H4 (cell line): ENCODE results near the gene GIT2. TPM values are rescaled to one million over a fixed set of nuclear protein-coding genes. Genes with fewer than 3 reads are reported as not detected.
"Not testable (repeated sequence)": the region's sequence is repeated elsewhere in the genome, so short reads cannot be mapped to it uniquely, and the experiment has no call there.

Source experiments
- DNase-seq: peaks from one replicate; pipeline ENCODE4 v3.0.0-alpha.2; 2015; ENCODE audit warnings: low spot score
- total RNA-seq: library from RNA; depleted of rRNA; stranded (reverse); fragments of >200 nt; shearing (Covaris generic); gene quantifications from 2 replicates; pipeline ENCODE4 v1.2.3, GENCODE V29; 2014; rRNA removed

Gene GIT2
- total RNA-seq, 1 experiment from 2014 or later: 13.6 TPM

- DNase-seq: no peak
These were observed 103.9 kb downstream of the GIT2 start for GRCh38 chr12:109892165-109892715.

- DNase-seq: not testable (repeated sequence)
These were observed 104.4 kb downstream of the GIT2 start for GRCh38 chr12:109891731-109892130.

- no peak for DNase-seq
These were observed 105.5 kb downstream of the GIT2 start for GRCh38 chr12:109890620-109891170.

GRCh38 chr12:109888179-109889020, 107.8 kb downstream of the GIT2 start:
- DNase-seq: peak; percentile 38

DNA sequence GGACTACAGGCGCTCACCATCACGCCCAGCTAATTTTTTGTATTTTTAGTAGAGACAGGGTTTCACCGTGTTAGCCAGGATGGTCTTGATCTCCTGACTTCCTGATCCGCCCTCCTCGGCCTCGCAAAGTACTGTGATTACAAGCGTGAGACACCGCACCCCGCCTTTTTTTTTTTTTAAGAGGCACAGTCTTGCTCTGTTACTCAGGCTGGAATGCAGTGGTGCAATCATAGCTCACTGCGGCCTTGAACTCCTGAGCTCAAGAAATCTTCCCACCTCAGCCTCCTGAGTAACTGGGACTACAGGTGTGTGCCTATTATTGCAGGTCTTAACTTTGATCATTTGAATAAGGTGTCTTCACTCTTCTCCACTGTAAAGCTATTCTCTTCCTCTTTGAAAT, 110.6 kb downstream of the GIT2 start:
- DNase-seq: no peak

GRCh38 chr12:109883461-109883860, 112.7 kb downstream of the GIT2 start:
- DNase-seq: no peak

GRCh38 chr12:109881752-109882151, 114.4 kb downstream of the GIT2 start:
- DNase-seq: no peak

DNA sequence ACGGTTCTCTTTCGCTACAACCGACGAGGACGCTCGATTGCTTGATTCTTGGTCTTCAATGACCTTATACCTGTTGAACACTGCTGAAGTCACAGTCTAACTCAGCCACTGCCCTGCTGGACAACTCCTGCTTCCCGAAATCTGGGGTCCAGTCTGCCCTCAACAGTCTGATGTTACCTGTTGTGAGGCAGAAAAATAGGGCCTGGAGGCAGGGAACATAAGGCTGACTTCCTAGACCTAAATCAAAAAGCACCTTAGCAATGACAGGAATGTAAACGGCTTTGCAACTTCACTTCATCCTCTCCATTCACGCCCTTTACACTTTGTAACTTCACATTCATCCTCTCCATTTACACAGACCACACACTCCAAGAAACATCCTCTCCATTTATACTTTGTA, 115.2 kb downstream of the GIT2 start:
- DNase-seq: no peak

DNA sequence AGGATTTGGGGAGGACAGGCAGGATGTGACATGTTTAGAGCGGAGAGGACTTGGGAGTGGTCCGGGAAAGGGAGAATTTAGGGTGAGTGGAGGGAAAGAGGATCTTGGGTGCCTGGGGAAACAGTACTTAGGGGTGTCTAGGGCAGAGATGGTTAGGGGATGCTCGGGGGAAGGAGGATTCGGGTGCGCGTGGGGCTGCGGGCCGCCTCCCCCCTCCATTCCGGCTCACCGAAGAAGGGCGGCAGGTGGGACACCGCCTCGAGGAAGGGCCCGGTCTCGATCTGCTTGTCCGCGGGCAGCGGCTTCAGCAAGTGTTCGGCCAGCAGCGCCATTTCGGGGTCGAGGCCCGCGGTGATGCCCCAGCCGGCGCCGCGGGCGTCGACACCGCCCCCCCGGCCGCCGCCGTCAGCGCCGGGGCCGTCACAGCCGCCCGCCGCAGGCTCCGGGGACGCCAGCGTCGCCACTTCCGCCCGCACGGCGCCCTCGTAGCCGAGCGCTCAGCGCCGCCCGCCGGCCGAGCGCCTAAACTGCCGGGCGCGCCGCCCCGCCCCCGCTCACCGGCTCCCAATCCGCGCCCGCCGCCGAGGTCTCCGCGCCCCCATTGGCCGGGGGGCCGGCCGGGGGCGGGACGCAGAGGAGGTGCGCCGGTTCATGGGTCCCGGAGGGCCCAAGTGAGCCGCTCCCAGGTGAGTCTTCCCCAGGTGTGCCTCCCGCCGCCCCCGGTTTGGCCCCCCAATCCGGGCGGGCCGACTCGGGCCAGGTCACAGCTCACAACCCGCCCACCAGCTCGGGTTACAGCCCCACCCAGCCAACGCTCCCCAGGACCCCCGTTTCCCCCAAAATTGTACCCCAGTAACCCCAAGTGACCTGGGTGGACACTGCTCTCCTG, 115.9 kb downstream of the GIT2 start, which contains the start of gene GLTP:
TSS of gene GLTP (minus strand) at position 499 of the 889 bp plus-strand sequence. CDS start at position 332, 167 bp downstream.
- peak; percentile 58 for DNase-seq

Other genes with a start within 250 kb of the GIT2 start
- gene TRPV4, start 163.0 kb downstream of the GIT2 start, total RNA-seq: 0.02 TPM in 1 of 2 replicates, not detected in the other
- gene GLTP, start 115.8 kb downstream of the GIT2 start, total RNA-seq: 23.6 and 30.4 TPM in 2 replicates
- 10.9 and 11.8 TPM in 2 replicates for gene TCHP, start 96.1 kb downstream of the GIT2 start, total RNA-seq
- 33.0 and 38.7 TPM in 2 replicates for gene ANKRD13A, start 3.1 kb upstream of the GIT2 start, total RNA-seq
- gene C12orf76, start 52.2 kb upstream of the GIT2 start, total RNA-seq: 14.4 and 20.7 TPM in 2 replicates
- 11.0 and 16.5 TPM in 2 replicates for gene IFT81, start 128.0 kb upstream of the GIT2 start, total RNA-seq